Measurements from ENCODE around the gene REN.

DNA sequence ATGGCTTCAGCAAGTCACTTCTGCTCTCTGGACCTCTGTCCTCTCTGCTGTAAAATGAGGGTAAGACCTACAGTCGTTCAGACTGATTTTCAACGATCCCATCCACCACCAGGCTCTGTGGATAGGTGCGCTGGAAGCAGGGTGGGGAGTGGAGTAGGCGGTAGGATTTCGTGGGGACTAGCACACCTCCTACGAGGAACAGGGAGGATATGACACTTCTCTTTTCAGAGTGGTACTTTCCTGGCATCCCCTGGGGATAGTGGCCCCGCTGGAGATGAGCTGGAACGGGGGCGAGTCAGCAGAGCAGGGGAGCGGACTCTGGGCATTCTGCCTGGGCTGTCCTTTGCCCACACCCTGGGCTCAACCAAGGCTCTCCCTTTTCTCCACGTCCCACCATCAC lies 32.0 kb downstream of the REN start:
- TF ChIP-seq POLR2AphosphoS5 (IDR thresholded peaks at IDR 0.05; ENCODE audit: borderline replicate concordance, low read depth, low read length) (no peak), EZH2 (IDR thresholded peaks at IDR 0.05) (no peak)
